ENCODE measurements around the gene DIO2. TPM values are rescaled to one million over a fixed set of nuclear protein-coding genes. Genes with fewer than 3 reads are reported as not detected.

The DIO2 gene
- total and polyA plus RNA-seq, 9 of the 15 experiments (the other 6 are each of a cell fraction or from before 2014, with no cell fraction given) = not detected

GRCh38 chr14:80202888-80203562 is 8.3 kb downstream of the DIO2 start:
- no peak for FAIRE-seq
- Histone ChIP-seq H3K9me1 (ENCODE audit: control insufficient read depth, insufficient read depth, low read length) (no peaks in the 10 kb centered on the region), H3K9me3 (replicated peaks; ENCODE audit: control insufficient read depth, insufficient read depth, low read depth, low read length) (no peaks in the 10 kb centered on the region), H3K27ac (ENCODE audit: extremely low read depth, low read depth, low read length) (no peak overlapping the region), H4K20me1 (replicated peaks; ENCODE audit: control insufficient read depth, insufficient read depth, low read length) (no peaks in the 10 kb centered on the region), H3K79me2 (ENCODE audit: control insufficient read depth, insufficient read depth, low read length) (no peaks in the 10 kb centered on the region), H3K36me3 (ENCODE audit: control insufficient read depth, insufficient read depth, low read length) (no peaks in the 10 kb centered on the region), H3K27me3 (ENCODE audit: control insufficient read depth in 2 of 2, insufficient read depth in 2 of 2, low read length in 2 of 2) (no peaks in the 10 kb centered on the region), H3K4me2 (ENCODE audit: insufficient read depth, low read length) (no peak overlapping the region), H3K4me1 (replicated peaks in 1 of 2; ENCODE audit: control insufficient read depth in 2 of 2, insufficient read depth in 2 of 2, low read length in 2 of 2) (no peaks in the 10 kb centered on the region), H3K4me3 (no peak overlapping the region), H3K9ac (ENCODE audit: insufficient read depth in 1 of 2, low read depth in 2 of 2, low read length in 2 of 2) (no peak overlapping the region), H2AFZ (ENCODE audit: low read depth, low read length) (no peak overlapping the region)
- TF ChIP-seq RAD21 (CRISPR knock-in tag; conservative IDR thresholded peaks at IDR 0.05 in 1 of 2, IDR thresholded peaks at IDR 0.05 in 1 of 2) = peak in 1 of 2 experiments; percentile 18; a peak in 1 of 4 replicates
- no peak for TF ChIP-seq ZNF253 (CRISPR knock-in tag; conservative IDR thresholded peaks at IDR 0.05)
- TF ChIP-seq CTCF (IDR thresholded peaks at IDR 0.05 in 2 of 3, conservative IDR thresholded peaks at IDR 0.05 in 1 of 3; ENCODE audit: insufficient read depth in 2 of 3, low read depth in 1 of 3, low read length in 3 of 3) = peak; percentile 9 to 33 (median 16); a peak in 2 of 6 replicates
- CTCF ChIA-PET (ENCODE audit: low intra/inter-chr PET ratio) = no interaction called here
- no TSS peak for BruUV-seq (replicated peaks)
- ATAC-seq = no peak
- peak; percentile 3 to 11 (median 6) for DNase-seq (ENCODE audit: extremely low read depth in 1 of 4, low spot score in 3 of 4)
- in situ Hi-C loops (cut with MboI) = no loop called here
- WGBS (ENCODE audit: insufficient coverage, low coverage, missing lambda C conversion rate) = 4% methylated on average over 5 of the region's 9 CpGs
- POLR2A ChIA-PET = no interaction called here
- intact Hi-C loops (cut with micrococcal nuclease) = no loop called here
